Measurements from ENCODE around the gene AAGAB.

DNA sequence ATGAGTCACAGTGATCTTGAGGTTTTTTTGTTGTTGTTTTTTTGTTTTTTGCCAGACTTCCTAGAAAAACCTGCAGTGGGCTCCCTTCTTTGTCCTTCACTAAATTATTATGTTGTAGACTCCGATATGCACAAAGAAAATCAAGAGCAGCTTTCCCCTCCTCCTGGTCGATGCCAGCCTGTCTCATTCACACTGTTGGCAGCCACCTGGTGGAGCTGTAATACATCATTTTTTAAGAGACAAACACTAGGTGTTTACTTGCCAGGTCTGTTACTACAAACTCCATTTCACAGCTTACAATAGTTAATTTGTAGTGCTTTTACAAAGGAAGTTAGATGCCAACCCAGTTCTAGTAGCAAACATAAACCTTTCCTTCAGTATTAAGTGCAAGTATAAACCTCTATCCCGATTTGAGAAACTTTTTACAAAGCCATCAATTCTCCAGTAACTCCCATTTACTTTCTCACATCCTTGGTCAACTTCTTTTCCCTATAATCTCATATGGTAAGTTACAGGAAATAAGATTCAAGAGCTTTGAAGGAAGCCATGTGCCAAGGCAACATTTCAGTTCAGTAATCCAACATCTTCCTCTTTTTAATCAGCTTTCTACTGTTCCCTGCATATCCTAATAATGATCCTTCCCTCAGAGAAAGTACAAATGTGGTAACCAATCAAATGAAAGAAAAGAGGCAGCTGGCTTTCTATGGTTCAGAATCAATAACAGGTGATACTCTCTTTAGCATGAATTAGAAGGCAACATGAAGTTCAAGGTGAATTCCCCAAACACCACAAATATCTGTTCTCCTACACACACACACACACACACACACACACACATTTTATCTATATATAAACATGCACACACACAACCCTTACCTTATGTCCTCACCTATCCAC is 14.0 kb downstream of the AAGAB start:
- TF ChIP-seq ZNF274 (IDR thresholded peaks at IDR 0.05; ENCODE audit: low read depth, low read length) (no peak), YY1 (IDR thresholded peaks at IDR 0.05; ENCODE audit: insufficient read depth, insufficient read length) (no peak)

Data from NT2/D1 (cell line).